Measurements from ENCODE around the gene LPIN2.
A peak's percentile ranks its signal among the peaks of the same experiment; 100 is the strongest.
"Not testable (repeated sequence)": the region's sequence is repeated elsewhere in the genome, so short reads cannot be mapped to it uniquely, and the experiment has no call there.

LPIN2 gene

DNA sequence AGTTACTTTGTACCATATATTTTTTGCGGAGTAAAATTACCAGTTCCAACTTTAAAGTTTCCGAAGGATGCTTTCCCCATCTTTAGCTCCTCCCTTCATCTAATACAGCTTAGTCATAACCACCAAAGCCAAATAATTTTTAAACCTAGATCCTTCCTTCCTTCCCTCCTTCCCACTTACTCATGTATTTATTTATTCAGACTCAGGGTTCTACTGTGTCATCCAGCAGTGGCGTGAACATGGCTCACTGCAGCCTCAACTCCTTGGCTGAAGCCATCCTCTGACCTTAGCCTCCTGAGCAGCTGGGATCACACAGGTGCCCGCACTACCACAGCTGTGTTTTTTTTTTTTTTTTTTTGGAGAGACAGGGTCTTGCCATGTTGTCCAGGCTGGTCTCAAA, 4.4 kb downstream of the LPIN2 start:
- no peak overlapping the region for H3K4me3 ChIP-seq (ENCODE audit: control insufficient read depth, low read depth, low read length)
- peak; percentile 38 for DNase-seq (ENCODE audit: low read depth)
- TF ChIP-seq, protein P1, sequence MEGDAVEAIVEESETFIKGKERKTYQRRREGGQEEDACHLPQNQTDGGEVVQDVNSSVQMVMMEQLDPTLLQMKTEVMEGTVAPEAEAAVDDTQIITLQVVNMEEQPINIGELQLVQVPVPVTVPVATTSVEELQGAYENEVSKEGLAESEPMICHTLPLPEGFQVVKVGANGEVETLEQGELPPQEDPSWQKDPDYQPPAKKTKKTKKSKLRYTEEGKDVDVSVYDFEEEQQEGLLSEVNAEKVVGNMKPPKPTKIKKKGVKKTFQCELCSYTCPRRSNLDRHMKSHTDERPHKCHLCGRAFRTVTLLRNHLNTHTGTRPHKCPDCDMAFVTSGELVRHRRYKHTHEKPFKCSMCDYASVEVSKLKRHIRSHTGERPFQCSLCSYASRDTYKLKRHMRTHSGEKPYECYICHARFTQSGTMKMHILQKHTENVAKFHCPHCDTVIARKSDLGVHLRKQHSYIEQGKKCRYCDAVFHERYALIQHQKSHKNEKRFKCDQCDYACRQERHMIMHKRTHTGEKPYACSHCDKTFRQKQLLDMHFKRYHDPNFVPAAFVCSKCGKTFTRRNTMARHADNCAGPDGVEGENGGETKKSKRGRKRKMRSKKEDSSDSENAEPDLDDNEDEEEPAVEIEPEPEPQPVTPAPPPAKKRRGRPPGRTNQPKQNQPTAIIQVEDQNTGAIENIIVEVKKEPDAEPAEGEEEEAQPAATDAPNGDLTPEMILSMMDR (IDR thresholded peaks at IDR 0.05; ENCODE audit: control insufficient read depth, insufficient read depth, low read depth, low read length, missing control alignments): no peak

DNA sequence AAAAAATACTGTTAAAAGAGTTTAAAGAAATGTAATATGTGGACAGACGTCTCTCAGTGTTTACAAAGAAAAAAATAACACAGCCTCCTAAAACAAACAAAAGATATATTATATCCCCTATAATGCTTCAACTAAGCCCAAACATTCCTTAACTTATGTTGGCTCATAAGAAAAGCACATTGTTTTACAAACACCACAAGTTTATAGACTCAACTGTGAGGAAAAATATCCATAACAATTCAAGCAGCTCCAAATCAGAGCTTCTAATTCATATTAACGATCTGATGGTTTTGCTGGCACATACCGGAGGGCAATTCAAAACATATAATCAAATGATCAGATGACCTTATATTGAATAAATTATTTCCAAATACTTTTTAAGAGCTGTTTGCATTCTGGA, 5.5 kb downstream of the LPIN2 start:
- DNase-seq (ENCODE audit: low read depth): no peak
- TF ChIP-seq, protein P1 (IDR thresholded peaks at IDR 0.05; ENCODE audit: control insufficient read depth, insufficient read depth, low read depth, low read length, missing control alignments): no peak
- H3K4me3 ChIP-seq (ENCODE audit: control insufficient read depth, low read depth, low read length): no peak overlapping the region

DNA sequence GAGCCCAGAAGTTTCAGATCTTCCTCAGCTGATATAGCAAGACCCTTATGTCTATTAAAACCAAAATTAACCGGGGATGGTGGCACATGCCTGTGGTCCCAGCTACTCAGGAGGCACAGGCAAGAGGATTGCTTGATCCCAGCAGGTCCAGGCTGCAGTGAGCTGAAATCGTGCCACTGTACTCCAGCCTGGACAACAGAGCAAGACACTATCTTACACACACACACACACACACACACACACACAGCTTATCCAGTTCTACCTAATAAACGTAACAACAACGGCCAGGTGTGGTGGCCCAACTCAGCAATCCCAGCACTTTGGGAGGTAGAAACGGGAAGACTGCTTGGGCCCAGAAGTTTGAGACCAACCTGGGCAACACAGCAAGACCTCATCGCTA, 7.5 kb downstream of the LPIN2 start:
- TF ChIP-seq, protein P1 (IDR thresholded peaks at IDR 0.05; ENCODE audit: control insufficient read depth, insufficient read depth, low read depth, low read length, missing control alignments): no peak
- no peak overlapping the region for H3K4me3 ChIP-seq (ENCODE audit: control insufficient read depth, low read depth, low read length)
- DNase-seq (ENCODE audit: low read depth): no peak

DNA sequence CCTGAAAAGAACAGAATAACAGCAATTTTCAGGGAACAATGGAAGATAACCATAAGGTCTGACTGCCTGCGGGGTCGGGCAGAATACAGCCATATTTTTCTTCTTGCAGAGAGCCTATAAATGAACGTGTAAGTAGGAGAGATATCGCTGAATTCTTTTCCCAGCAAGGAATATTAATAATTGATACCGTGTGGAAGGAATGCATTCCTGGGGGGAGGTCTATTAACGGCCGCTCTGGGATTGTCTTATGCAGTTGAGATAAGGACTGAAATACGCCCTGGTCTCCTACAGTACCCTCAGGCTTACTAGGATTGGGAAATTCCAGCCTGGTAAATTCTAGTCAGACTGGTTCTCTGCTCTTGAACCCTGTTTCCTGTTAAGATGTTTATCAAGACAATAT, 9.2 kb downstream of the LPIN2 start:
- DNase-seq (ENCODE audit: low read depth); H3K4me3 ChIP-seq (ENCODE audit: control insufficient read depth, low read depth, low read length): not testable (repeated sequence)

DNA sequence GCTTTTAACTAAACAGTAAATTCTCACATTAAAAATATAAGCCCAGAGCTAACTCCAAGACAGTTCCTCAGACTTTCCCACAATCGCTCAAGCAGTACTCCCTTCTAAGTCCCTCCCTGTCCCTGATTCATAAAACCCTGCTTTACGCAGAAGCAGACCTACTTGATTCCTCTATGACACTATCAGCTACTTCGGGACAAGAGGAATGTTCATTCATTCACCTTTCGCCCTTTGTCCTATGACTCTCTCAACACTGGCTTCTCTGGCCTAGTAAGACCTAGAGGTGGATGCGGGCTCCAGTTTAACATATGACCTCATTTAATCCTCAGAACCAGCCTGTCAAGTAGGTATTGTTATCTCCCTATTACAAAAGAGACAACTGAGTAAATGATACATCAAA, 10.2 kb downstream of the LPIN2 start:
- no peak for DNase-seq (ENCODE audit: low read depth)
- no peak overlapping the region for H3K4me3 ChIP-seq (ENCODE audit: control insufficient read depth, low read depth, low read length)
- TF ChIP-seq, protein P1 (IDR thresholded peaks at IDR 0.05; ENCODE audit: control insufficient read depth, insufficient read depth, low read depth, low read length, missing control alignments): no peak

DNA sequence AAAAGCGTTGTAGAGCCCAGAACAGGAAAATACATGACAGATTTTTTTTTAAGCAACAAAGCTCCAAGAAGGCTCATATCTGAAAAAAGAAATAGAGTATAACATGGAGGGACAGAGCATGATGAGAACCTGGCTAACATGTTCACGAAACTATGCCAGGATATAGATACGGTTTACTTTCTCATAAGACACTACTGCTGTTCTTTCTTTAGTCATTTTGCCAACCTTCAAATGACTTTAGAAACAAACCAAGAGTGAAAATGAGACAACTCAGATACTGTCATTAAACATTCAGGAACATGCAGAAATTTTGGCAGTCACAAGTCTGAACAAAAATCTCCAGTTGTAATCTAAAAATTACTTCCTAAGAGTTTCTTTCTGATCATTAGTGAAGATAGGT, 14.3 kb downstream of the LPIN2 start:
- H3K4me3 ChIP-seq (ENCODE audit: control insufficient read depth, low read depth, low read length): no peak overlapping the region
- DNase-seq (ENCODE audit: low read depth): no peak
- TF ChIP-seq, protein P1 (IDR thresholded peaks at IDR 0.05; ENCODE audit: control insufficient read depth, insufficient read depth, low read depth, low read length, missing control alignments): no peak

DNA sequence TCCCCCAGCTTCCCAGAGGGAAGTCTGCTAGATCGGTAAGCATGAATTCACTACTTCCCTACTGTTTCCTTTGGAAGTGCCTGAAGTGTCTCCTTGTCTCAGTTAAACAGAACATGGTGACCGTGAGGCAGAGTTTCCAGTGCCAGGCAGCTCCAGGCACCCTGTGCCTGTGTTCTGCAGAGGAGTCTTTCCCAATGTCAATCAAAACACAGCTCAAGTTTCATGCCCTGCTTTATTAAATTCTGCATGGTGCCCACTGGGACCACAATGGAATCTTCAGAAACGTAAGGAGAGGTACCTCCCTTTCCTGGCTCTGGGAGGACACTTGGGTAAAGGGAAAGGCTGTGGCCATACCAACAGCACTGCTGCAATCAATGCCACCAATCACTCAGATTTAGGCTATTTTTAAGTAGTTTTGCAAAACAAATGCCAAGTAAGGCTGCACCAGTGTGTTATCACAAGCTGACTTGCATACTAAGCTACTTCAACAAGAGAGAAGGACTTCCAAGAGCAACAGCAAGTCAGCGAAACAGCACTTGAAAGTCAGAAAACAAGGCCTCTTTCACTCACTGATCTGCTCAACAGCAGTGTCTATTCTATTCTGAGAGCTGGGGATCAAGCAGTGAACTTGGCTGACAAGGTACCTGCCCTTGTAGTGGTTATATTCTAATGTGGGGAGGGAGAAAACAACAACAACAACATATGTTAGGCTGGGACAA, 14.9 kb downstream of the LPIN2 start:
- H3K4me3 ChIP-seq (ENCODE audit: control insufficient read depth, low read depth, low read length): no peak overlapping the region
- TF ChIP-seq, protein P1 (IDR thresholded peaks at IDR 0.05; ENCODE audit: control insufficient read depth, insufficient read depth, low read depth, low read length, missing control alignments): no peak
- DNase-seq (ENCODE audit: low read depth): no peak

Data from AG09309 (cell line).